ENCODE data around the gene RPL39. TPM values are rescaled to one million over a fixed set of nuclear protein-coding genes. Genes with fewer than 3 reads are reported as not detected.
"Not testable (repeated sequence)": the region's sequence is repeated elsewhere in the genome, so short reads cannot be mapped to it uniquely, and the experiment has no call there.

Gene RPL39
- total RNA-seq, 1 experiment from 2014 or later, result 1,038 TPM

DNA sequence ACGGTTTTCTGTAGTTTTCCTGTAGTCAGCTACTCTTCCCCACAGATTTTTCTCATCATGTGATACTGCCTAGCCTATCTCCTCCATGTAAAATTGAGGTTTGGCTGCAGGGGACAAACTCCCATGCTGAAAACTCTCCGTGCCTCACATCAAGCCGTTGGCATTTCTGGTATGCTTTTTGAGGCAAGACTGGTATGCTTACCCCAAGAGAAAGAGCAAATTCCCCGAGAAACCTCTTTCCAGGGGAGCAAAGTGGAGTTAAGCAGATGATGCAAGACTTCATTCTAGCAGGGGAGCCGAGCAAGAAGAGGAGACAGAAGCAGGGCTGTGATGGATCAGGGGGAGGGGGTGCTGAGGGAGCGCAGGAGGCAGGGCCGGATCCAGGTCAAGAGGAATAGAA lies 28.2 kb downstream of the RPL39 start:
- peak; percentile 43 for DNase-seq (ENCODE audit: low spot score)

DNA sequence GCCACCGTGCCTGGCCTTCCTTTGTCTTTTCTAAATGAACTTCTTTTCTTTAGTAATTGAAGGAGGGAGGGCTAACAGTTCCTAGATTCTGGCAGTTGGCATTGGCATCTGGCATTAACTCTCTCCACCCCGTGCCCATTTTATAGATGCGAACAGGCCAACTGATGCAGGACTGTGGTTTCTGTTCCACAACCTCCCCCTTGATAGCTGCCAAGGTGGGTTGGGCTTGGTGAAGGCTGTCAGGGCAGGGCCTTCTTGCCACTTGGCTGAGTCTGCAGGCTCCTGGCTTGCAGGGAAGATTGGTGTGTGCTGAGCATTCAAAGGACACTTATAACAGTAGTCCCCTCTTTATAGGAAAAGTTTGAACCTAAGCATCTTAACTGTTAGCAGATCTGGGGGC lies 28.7 kb downstream of the RPL39 start:
- DNase-seq (ENCODE audit: low spot score), result peak; percentile 29

DNA sequence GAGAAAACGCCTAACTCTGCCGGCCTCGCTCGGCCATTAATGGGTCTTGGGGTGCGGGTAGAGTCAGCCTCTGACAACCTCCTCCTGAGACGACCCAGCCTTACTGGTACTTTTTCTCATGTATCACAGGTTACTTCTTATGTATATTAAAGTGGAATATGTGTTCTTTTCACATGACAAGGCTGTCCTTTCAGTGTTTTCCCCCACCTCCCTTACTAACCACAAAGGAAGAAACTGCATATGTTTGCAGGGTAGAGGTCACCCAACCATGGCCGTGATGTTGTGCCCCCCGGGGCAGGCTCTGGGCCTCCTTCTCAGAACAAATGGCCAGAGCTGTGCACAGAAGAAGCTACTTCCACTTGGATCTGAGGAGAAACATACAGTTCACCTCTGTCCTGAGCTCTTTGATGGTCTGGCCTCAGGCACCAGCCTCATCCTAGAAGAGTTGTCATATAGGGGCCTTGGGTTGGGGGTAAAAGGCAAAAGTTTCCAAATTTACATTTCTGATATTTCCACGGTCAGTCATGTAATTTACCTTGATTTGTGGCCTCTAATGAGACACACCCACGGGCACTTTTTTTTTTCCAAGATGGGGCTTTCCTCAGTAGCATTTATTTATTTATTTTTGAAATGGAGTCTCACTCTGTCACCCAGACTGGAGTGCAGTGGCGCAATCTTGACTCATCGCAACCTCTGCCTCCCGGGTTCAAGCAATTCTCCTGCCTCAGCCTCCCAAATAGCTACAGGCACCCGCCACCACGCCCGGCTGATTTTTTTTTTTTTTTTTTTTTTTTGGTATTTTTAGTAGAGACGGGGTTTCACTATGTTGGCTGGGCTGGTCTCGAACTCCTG lies 31.2 kb downstream of the RPL39 start:
- DNase-seq (ENCODE audit: low spot score), result no peak

DNA sequence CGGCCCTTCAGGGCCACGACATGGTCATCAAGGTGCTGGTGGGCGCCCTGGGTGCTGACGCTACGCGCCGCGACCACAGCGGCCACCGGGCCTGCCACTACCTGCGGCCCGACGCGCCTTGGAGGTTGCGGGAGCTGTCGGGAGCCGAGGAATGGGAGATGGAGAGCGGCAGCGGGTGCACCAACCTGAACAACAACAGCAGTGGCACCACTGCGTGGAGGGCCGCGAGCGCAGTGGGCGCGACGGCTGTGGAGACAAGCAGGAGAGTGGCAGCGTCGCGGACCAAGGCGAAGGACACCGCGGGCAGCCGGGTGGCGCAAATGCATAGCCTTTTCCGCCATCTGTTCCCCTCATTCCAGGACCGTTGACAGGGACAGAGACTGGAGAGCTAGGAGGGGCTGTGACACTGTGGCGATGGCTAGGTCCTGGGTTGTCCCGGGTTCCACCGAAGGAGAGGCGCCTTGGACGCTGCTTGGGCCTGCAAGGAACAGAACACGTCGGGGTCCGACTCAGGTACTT lies 32.1 kb downstream of the RPL39 start:
- DNase-seq (ENCODE audit: low spot score), result no peak

DNA sequence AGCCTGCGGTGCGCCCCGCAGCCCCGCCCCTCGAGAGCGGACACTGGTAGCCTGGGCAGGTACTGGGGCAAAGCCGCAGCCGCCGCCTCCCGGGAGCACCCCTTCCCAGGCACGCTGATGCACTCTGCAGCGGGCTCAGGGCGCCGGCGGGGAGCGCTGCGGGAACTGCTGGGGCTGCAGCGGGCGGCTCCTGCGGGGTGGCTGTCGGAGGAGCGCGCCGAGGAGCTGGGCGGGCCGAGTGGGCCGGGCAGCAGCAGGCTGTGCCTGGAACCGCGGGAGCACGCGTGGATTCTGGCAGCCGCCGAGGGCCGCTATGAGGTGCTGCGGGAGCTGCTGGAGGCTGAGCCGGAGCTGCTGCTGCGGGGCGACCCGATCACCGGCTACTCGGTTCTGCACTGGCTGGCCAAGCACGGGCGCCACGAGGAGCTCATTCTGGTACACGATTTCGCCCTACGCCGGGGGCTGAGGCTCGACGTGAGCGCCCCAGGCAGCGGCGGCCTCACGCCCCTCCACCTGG lies 32.6 kb downstream of the RPL39 start:
- no peak for DNase-seq (ENCODE audit: low spot score)

DNA sequence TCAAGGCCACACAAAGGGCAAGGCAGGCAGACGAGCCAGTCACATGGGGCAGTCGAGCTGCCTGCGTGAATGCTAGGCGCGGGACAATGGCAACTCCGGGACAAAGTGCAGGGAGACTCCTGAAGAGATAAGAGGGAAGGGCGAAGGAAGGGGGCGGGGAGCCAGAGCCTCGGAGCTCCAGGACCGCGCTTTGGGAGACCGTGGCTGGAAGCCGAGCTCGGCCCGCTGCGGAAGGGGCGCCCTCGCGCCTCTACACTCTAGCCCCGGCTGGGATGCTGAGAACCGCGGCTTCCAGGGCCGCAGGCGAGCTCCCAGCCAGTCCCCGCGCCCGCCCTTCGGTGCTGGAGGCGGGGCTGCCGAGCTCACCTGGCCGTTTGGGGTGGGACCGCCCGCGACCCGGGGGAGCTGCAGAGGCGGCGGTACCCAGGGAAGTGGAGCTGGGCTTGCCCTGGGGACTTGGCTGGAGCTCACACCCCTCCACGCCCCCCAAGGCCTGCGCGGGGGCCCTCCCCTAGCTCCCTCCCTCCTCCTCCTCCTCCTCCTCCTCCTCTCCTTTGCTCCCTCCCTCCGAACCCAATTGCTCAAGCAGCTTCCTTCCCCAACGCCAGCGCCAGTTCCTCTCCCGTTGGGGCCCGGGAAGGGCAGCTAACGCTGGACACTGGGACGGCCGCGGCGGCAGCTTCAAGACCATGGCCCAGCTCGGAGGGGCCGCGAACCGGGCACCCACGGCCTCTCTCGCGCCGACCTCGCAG lies 33.3 kb downstream of the RPL39 start, which contains the start of gene SOWAHD:
Gene SOWAHD, plus strand, starts transcription at position 610 of the 752 bp plus-strand sequence. Its CDS starts 80 bp downstream, at position 690.
- no peak for DNase-seq (ENCODE audit: low spot score)

DNA sequence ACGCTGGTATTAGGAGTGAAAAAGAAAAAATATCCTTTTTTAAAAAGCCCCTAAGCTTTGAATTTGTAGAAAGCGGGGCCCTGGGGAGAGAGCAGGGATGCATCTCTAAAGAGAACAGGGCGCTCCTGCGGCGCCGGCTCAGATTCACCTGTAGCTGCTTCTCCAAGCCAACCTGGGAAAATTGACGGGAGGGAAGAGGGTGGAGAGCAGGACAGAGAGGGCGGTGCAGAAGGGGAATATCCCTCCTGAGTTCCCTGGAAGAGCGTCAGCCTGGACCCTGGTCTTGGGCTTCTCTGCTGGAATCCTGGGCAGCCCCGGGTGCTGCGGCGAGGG lies 33.8 kb downstream of the RPL39 start:
- DNase-seq (ENCODE audit: low spot score), result no peak

DNA sequence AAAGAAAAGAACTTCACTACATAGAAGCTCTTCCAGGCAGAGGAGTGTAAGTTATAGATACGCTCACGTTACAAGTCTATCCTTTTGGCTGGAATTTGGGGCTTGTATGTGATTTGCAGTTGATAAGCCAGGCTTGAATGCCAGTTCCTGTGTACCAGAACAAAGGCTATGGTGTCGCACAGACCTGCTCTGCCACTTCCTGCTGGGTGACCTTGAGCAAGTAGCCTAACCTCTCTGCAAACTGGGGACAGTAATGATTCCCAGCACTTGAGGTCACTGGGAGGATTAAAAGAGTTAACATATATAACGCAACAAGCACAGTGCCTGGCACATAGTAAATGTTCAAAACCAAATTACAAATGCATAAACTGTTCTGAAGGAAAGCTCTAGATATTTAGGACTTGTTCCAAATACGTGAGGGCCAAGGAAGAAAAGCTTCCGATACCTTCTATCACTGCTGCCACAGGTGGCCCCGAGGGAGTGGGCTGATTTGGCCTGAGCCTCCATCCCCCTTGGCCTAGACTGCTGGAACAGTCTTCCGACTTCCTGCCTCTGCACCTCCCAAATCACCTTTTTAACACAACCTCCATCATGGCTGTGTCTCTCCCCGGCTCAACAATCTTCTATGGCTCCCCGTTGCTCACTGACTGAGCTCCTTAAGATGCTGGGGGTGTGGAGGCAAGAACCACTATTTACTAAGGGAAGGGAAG lies 34.3 kb downstream of the RPL39 start:
- no peak for DNase-seq (ENCODE audit: low spot score)

DNA sequence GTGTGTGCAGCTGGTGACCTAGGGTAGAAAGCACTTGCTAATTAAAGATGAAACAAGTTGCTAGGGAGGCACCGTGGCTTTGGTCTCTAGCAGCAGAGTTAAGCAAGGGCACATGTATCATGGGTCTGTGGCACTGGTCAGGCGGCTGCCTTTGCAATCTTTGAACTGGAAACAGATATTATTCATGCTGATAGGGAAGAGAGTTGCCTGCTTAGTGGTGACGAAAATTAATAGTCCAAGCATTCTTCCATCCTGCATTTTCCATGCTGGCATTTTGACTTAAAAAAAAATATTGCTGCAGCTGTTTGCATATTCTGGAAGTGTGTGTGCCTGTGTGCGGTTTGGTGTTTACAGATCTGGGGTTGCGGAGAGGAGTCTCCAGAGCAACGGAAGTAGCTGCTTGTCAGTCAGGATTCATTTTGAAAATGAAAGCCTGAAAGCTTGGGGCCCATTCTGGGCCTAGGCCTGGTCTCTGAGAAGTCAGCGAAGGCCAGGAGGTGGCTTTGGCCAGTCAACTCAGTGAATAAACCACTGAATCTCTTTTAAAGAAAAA lies 35.4 kb downstream of the RPL39 start:
- no peak for DNase-seq (ENCODE audit: low spot score)

DNA sequence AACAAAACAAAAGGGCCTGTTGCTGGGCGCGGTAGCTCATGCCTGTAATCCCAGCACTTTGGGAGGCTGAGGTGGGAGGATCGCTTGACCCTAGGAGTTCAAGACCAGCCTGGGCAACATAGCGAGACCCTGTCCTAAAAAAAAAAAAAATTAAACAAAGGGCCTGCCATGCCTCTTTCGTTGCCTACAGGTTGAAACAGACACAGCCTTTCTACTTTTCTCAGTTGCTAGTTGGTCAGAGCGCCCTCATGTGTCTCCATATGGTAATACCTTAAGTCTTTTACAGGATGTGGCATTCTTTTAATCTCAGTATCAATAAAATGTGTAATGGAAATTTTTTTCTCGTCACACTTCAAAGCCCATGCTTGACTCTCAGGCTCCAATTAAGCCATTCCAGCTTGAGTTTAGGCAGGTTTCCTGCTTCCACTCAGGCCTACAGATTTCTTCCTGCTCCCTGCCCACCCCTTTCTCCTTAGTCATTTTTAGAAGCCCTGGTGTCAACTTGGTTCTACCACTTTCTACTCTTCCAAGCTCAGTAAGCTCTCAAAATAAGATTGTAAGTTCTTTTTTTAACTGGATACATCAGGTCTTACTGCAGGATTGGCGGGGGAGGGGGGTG lies 37.7 kb downstream of the RPL39 start:
- DNase-seq (ENCODE audit: low spot score), result no peak

DNA sequence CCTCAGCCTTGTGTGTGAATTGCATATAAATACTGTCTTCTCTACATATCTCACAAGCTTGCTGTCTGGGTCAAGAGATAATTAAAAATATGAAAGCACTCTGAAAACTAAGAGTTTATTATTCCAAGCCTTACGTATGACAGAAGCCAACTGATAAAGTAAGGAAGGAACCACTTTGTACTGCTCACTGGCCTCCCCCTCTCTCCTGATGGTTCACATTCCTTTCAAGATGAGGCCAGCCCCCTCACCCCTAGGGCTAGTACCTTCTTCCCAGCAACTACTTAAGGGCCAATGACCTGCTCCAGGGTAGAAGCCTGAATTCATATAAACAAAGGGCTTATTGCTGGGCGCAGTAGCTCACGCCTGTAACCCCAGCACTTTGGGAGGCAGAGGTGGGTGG lies 38.4 kb downstream of the RPL39 start:
- DNase-seq (ENCODE audit: low spot score), result no peak

DNA sequence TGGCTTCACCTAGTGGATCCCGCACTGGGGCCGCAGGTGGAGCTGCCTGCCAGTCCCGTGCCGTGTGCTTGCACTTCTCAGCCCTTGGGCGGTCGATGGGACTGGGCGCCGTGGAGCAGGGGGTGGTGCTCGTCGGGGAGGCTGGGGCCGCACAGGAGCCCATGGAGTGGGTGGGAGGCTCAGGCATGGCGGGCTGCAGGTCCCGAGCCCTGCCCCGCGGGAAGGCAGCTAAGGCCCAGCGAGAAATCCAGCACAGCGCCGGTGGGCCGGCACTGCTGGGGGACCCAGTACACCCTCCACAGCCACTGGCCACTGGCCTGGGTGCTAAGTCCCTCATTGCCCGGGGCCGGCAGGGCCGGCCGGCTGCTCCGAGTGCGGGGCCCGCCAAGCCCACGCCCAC lies 40.7 kb downstream of the RPL39 start:
- not testable (repeated sequence) for DNase-seq (ENCODE audit: low spot score)

DNA sequence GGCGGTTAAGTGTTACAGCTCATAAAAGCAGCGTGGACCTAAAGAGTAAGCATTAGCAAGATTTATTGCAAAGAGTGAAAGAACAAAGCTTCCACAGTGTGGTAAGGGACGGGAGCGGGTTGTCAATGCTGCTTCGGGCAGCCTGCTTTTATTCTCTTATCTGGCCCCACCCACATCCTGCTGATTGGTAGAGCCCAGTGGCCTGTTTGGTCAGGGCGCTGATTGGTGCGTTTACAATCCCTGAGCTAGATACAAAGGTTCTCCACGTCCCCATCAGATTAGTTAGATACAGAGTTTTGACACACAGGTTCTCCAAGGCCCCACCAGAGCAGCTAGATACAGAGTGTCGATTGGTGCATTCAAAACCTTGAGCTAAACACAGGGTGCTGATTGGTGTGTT lies 41.3 kb downstream of the RPL39 start:
- DNase-seq (ENCODE audit: low spot score), result not testable (repeated sequence)

DNA sequence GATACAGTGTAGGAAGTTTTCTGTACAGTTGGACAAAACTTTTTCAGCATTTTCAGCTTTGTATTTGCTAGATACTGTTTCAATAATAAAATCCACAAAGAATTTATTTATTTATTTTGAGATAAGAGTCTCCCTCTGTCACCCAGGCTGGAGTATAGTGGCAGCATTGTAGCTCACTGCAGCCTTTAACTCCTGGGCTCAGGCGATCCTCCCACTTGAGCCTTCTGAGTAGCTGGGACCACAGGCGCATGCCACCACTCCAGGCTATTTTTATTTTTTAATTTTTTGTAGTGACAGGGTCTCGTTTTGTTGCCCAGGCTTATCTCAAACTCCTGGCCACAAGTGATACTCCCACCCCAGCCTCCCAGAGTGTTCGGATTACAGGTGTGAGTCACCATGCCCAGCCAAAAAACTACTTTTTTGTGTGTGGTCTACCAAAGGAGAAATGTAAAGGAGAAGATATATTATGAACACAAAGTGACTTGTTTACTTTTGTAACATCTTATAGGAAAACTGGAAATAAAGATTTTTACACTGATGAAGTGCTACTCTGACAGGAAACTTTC lies 46.1 kb downstream of the RPL39 start:
- DNase-seq (ENCODE audit: low spot score), result no peak

DNA sequence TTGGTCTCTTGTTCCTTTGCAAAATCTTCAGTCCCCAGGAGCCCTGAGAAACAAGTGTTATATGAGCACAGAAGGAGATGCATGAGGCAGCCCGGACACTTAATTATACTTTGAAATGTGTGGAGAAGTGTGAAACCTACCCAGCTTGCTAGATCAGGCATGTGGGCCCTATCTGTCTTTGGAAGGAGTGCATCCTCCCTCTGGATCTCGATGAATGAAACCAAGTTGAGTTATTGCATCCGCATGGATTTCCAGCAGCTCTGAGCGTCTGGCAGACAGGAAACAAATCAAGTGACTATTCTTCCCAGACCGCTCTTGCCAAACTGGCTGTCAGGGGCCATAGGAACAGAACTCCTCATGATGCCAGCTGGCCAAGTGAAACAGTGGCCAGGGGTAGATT lies 52.7 kb downstream of the RPL39 start:
- no peak for DNase-seq (ENCODE audit: low spot score)

Other genes starting within 250 kb of the RPL39 start
- 33.0 and 39.8 TPM in 2 replicates for gene STEEP1, start 226.2 kb downstream of the RPL39 start, total RNA-seq (2014; rRNA removed; shearing (Covaris generic))
- 24.5 and 30.3 TPM in 2 replicates for gene UBE2A, start 217.1 kb downstream of the RPL39 start, total RNA-seq (2014; rRNA removed; shearing (Covaris generic))
- 2.7 and 3.5 TPM in 2 replicates for gene NKRF, start 185.2 kb downstream of the RPL39 start, total RNA-seq (2014; rRNA removed; shearing (Covaris generic))
- 13.9 and 15.3 TPM in 2 replicates for gene SEPTIN6, start 98.5 kb downstream of the RPL39 start, total RNA-seq (2014; rRNA removed; shearing (Covaris generic))
- 0.72 TPM in 1 of 2 replicates, not detected in the other for gene SOWAHD, start 33.0 kb downstream of the RPL39 start, total RNA-seq (2014; rRNA removed; shearing (Covaris generic))
- 1.8 and 2.3 TPM in 2 replicates for gene UPF3B, start 61.3 kb upstream of the RPL39 start, total RNA-seq (2014; rRNA removed; shearing (Covaris generic))
- gene RNF113A, start 80.1 kb upstream of the RPL39 start, total RNA-seq (2014; rRNA removed; shearing (Covaris generic)), result 6.6 and 7.8 TPM in 2 replicates
- 55.7 and 60.9 TPM in 2 replicates for gene NDUFA1, start 80.2 kb upstream of the RPL39 start, total RNA-seq (2014; rRNA removed; shearing (Covaris generic))
- not detected in 2 replicates for gene AKAP14, start 104.3 kb upstream of the RPL39 start, total RNA-seq (2014; rRNA removed; shearing (Covaris generic))
- 2.5 and 2.8 TPM in 2 replicates for gene NKAP, start 152.1 kb upstream of the RPL39 start, total RNA-seq (2014; rRNA removed; shearing (Covaris generic))